ENCODE results near the gene HCK. TPM values are rescaled to one million over a fixed set of nuclear protein-coding genes. Genes with fewer than 3 reads are reported as not detected.

HCK gene
- total and polyA plus RNA-seq, 7 donors = 8.6 to 28.0 (median 17.5) TPM

- DNase-seq = no peak
- H3K27ac ChIP-seq = no peak overlapping the region
- intact Hi-C loops (cut with DNase I) = no loop called here
- H3K4me3 ChIP-seq = no peak overlapping the region
- 92 to 97% methylated on average over 3 of the region's 3 CpGs for WGBS, 2 donors
- H3K36me3 ChIP-seq = no peaks in the 10 kb centered on the region
- TF ChIP-seq POLR2A (IDR thresholded peaks at IDR 0.05) (no peak), EP300 (IDR thresholded peaks at IDR 0.05) (no peak), CTCF (IDR thresholded peaks at IDR 0.05) (no peak), POLR2AphosphoS5 (IDR thresholded peaks at IDR 0.05) (no peak)
- H3K27me3 ChIP-seq = peaks cover 0 to 2% (median 0%) of the 10 kb centered on the region in 3 donors
- H3K9me3 ChIP-seq = peaks cover 0 to 3% (median 0%) of the 10 kb centered on the region in 4 donors
- no peaks in the 10 kb centered on the region for H3K4me1 ChIP-seq
Measured at GRCh38 chr20:32088759-32089158, 36.7 kb downstream of the HCK start.

GRCh38 chr20:32089637-32090362 lies 37.8 kb downstream of the HCK start:
- 72 to 77% methylated on average over 5 of the region's 5 CpGs for WGBS, 2 donors
- Histone ChIP-seq H3K27ac (no peak overlapping the region), H3K36me3 (no peaks in the 10 kb centered on the region), H3K4me3 (no peak overlapping the region), H3K4me1 (no peaks in the 10 kb centered on the region), H3K27me3 (no peaks in the 10 kb centered on the region), H3K9me3 (peaks cover 0 to 3% (median 0%) of the 10 kb centered on the region in 4 donors)
- TF ChIP-seq EP300 (IDR thresholded peaks at IDR 0.05) = no peak
- TF ChIP-seq POLR2AphosphoS5 (IDR thresholded peaks at IDR 0.05) = no peak
- TF ChIP-seq CTCF (IDR thresholded peaks at IDR 0.05) = no peak
- no peak for TF ChIP-seq POLR2A (IDR thresholded peaks at IDR 0.05)
- intact Hi-C loops (cut with DNase I) = loop anchor here (5.0 kb wide), 1 partner anchor 267 kb away; no protein-coding TSS in a partner anchor
- DNase-seq = no peak

GRCh38 chr20:32091888-32092346 lies 39.9 kb downstream of the HCK start:
- peak; percentile 78 for DNase-seq
- no peak overlapping the region for H3K4me3 ChIP-seq
- intact Hi-C loops (cut with DNase I) = loop anchor here (5.0 kb wide), 1 partner anchor 270 kb away; no protein-coding TSS in a partner anchor

GRCh38 chr20:32098786-32099185 lies 46.7 kb downstream of the HCK start:
- TF ChIP-seq CTCF (IDR thresholded peaks at IDR 0.05) (no peak), EP300 (IDR thresholded peaks at IDR 0.05) (no peak), POLR2A (IDR thresholded peaks at IDR 0.05) (no peak), POLR2AphosphoS5 (IDR thresholded peaks at IDR 0.05) (no peak)
- no peaks in the 10 kb centered on the region for H3K9me3 ChIP-seq
- 72 to 85% methylated on average over 6 of the region's 6 CpGs for WGBS, 2 donors
- H3K27me3 ChIP-seq = peaks cover 0 to 5% (median 0%) of the 10 kb centered on the region in 3 donors
- DNase-seq = no peak
- H3K27ac ChIP-seq = no peak overlapping the region
- no peaks in the 10 kb centered on the region for H3K4me1 ChIP-seq
- no peaks in the 10 kb centered on the region for H3K36me3 ChIP-seq
- intact Hi-C loops (cut with DNase I) = no loop called here
- H3K4me3 ChIP-seq = no peak overlapping the region

More at GRCh38 chr20:32091888-32092346, 39.9 kb downstream of the HCK start:
- Histone ChIP-seq H3K9me3 (peaks cover 0 to 3% (median 0%) of the 10 kb centered on the region in 4 donors), H3K27me3 (peaks cover 0 to 5% (median 0%) of the 10 kb centered on the region in 3 donors), H3K4me1 (no peaks in the 10 kb centered on the region), H3K36me3 (no peaks in the 10 kb centered on the region), H3K27ac (no peak overlapping the region)
- WGBS, 2 donors = 2 to 3% methylated on average over 7 of the region's 7 CpGs
- no peak for TF ChIP-seq POLR2A (IDR thresholded peaks at IDR 0.05)
- TF ChIP-seq CTCF (IDR thresholded peaks at IDR 0.05) = peak in 3 of 4 experiments; percentile 40 to 88 (median 52)

All from sigmoid colon (tissue), 7 donors.